Iris pigment epithelial cell (primary cell): Measurements from ENCODE around the gene ACAP1.
"Not testable (repeated sequence)": the region's sequence is repeated elsewhere in the genome, so short reads cannot be mapped to it uniquely, and the experiment has no call there.

Experiments used
- DNase-seq: peaks from one replicate; pipeline ENCODE4 v3.0.0-alpha.2; 2011; ENCODE audit warnings: low read depth

Gene ACAP1

GRCh38 chr17:7356072-7356549 is 19.8 kb downstream of the ACAP1 start:
- DNase-seq = peak; percentile 56

DNA sequence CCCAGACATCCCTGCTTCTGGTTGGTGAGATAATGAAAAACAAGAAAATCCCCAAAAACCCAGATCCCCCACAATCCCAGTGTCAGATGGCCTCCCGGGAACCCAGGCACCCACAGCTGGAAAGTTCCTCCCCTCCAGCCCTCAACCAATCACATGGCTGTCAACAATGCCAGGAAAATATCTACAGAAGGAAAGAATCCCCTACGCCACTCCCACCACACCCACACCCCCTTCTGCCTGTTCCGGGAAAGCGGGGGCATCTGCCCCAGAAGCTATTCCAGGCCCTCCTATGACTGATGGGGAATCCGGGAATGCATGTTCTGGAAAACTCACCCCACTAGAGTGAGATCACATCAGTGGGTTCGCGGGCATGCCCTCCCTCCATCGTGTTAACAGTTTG is 20.4 kb downstream of the ACAP1 start:
- DNase-seq = no peak

- no peak for DNase-seq
Observed at GRCh38 chr17:7357381-7357780, 21.1 kb downstream of the ACAP1 start.

- no peak for DNase-seq
Observed at GRCh38 chr17:7361906-7362305, 25.6 kb downstream of the ACAP1 start.

GRCh38 chr17:7363311-7363710 is 27.0 kb downstream of the ACAP1 start:
- no peak for DNase-seq

DNA sequence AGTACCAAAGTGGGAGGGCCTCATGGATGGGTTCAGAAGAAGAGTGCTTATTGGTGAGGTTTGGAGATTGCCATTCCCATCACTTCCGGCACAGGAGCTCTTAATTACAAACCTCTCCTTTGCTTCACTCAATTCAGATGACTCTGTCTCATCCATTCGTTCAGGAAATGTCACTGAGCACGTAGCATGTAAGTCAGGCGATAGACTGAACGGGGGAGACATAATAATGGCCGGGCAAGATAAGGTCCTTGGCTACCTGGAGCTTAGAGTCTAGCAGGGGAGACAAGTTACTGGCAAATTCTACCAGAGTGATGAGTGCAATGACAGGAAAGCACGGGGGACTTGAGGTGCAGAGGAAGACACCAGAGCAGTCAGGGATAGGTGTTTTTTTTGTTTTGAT is 29.6 kb downstream of the ACAP1 start:
- DNase-seq = not testable (repeated sequence)

- no peak for DNase-seq
Observed at GRCh38 chr17:7367083-7367482, 30.8 kb downstream of the ACAP1 start.

DNA sequence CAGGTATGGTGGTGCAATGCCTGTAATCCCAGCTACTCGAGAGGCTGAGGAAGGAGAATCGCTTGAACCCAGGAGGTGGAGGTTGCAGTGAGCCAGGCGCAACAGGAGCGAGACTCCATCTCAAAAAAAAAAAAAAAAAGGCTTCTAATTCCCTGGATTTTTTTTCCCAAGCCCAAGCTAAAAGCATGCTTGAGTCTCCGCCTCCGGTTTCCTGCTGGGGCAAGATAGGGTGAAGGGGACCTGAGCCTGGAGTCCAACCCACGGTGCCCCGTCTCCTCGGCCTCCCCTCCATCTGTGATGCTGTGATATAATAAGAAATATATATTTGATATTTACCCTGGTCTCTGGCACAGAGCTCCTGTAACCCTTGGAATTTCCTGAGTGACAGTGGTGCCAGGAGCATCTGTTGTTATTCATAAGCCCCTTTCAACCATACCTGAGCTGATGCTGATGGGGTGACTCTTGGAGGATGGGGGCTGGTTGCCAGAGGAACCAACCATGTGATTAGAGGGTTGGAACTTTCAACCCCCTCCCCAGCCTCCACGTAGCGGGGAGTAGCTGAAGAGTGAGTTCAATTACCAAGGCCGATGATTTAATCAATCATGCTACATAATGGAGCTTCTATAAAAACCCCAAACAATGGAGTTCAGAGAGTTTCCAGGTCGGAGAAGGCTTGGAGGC is 31.7 kb downstream of the ACAP1 start:
- no peak for DNase-seq

GRCh38 chr17:7368599-7368994 is 32.3 kb downstream of the ACAP1 start:
- not testable (repeated sequence) for DNase-seq

DNA sequence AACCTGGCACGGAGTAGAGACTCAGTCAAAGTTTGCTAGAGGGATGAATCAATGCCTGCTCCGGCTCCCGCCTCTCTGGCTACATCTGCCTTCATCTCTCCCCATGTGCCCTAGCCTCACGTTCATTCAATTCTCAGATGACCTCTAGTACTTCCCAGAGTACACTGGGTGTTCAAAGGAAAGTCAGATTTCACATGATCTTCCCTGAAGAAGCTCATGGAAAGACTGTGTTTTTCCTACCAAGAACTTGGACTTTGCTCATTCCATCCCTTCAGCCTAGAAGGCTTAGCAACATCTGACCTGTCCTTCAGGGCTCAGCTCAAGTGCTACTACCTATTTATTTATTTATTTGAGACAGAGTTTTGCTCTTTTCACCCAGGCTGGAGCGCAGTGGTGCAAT is 33.5 kb downstream of the ACAP1 start:
- DNase-seq = no peak

DNA sequence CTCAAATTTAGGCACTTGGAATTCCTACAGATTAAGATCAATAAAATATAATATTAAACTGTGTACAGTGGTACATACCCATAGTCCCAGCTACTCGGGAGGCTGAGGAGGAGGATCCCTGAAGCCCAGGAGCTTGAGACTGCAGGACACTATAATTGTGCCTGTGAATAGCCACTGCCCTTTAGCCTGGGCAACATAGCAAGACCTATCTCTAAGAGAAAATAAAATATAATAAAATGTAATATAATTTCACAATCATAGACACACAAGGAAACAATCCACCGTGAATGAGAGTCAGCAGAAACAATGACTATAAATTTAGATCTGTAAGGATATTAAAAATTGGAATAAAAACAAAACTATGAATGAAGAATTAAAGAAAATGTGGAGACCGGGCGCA is 34.5 kb downstream of the ACAP1 start:
- DNase-seq = no peak

DNA sequence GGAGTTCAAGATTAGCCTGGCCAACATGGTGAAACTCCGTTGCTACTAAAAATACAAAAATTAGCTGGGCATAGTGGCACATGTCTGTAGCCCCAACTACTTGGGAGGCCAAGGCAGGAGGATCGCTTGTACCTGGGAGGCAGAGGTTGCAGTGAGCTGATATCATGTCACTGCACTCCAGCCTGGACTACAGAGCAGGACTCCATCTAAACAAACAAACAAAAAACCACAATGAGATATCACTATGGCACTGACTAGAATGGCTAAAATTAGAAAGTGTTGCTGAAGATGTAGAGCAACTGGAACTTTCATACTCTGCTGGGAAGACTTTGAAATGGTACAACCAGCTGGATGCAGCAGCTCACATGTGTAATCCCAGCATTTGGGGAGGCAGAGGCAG is 38.0 kb downstream of the ACAP1 start:
- no peak for DNase-seq

DNA sequence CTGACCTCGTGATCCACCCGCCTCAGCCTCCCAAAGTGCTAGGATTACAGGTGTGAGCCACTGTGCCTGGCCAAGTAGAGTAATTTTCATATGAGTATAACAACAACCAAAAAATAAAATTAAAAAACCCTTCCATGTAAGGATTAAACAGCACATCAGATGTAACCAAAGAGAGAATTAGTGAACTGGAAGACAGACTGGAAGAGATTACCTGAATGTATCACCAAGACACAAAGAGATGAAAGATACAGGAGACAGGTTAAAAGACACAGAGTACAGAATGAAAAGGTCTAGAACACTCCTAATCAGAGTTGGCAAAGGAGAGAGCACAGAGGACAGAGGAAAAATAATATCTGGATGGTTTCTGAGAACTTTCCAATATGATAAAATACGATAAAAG is 42.8 kb downstream of the ACAP1 start:
- no peak for DNase-seq

DNA sequence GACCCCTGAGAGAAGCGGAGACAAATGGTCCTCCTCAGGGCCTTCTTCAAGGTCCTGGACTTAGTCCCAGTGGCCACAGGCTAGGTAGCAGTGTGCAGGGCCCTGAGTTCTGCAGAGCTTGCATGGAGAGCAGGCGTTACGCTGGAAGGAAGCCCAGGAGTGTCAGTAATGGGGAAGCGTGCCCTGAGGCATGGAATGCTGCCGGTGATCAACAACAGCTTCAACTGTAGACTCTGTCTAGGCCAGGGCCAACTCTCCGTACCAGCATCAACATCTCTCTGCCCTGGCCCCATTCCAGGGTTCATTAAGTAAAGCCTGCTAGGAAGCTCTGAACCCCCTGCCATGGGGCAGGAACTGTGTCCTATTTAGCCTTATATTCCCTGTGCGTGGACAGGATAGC is 44.0 kb downstream of the ACAP1 start:
- DNase-seq = peak; percentile 35

DNA sequence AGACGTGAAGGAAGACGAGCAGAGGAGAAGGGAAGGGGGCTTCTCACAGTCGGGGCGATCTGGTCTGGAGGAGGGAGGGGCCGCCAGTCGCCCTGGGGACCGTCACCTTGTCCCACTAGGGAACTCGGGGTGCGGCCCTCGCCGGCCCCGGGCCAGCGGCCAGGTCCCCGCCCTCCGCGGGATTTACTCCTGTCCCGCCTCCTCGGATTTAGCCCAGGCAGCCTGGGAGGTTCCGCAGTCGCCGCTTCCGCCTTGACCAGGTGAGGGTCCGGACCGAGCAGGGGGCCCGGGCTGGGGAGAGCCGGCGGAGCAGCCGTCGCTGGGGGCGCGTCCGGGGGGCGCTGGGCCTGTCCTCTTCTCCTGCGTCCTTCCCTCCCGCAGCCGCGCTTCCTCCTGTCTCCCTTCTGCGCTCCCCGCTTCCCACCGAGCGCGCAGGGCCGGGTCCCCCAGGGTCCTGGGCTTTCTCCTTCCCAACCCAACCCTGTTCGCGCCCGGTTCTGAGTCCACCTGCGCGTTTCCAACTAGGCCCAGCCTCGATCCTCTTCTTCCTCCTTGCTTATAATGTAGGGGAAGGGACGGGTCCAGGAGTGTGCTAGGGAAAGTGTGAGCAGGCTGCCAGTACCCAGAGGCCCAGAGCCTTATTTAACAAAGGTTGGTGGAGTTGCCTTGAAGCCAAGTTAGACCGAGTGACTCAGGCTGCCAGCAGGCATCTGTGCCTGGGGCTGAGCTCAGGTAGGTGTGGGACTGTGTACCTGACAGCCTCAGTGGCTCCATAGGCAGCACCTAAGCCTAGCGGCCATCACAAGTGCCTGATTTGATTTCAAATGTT is 44.7 kb downstream of the ACAP1 start, which contains the start of gene TNK1:
TSS of gene TNK1 (plus strand) at position 235 of the 829 bp plus-strand sequence. CDS start 1,838 bp downstream, outside the sequence.
- no peak for DNase-seq

GRCh38 chr17:7382901-7383300 is 46.6 kb downstream of the ACAP1 start:
- no peak for DNase-seq

DNA sequence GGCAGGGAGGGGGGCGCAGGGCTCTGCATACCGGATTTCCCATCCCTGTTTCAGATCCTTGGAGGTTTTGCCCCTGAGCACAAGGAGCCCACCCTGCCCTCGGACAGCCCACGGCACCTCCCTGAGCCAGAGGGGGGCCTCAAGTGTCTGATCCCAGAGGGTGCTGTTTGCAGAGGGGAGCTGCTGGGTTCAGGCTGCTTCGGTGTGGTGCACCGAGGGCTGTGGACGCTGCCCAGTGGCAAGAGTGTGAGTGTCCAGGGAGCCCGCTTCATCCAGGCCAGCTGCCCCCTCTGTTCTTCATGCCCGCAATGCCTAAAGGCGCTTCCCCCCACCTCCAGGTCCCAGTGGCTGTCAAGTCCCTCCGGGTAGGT is 47.0 kb downstream of the ACAP1 start:
- no peak for DNase-seq

- DNase-seq = peak; percentile 28
Observed at GRCh38 chr17:7383742-7384488, 47.6 kb downstream of the ACAP1 start.

DNA sequence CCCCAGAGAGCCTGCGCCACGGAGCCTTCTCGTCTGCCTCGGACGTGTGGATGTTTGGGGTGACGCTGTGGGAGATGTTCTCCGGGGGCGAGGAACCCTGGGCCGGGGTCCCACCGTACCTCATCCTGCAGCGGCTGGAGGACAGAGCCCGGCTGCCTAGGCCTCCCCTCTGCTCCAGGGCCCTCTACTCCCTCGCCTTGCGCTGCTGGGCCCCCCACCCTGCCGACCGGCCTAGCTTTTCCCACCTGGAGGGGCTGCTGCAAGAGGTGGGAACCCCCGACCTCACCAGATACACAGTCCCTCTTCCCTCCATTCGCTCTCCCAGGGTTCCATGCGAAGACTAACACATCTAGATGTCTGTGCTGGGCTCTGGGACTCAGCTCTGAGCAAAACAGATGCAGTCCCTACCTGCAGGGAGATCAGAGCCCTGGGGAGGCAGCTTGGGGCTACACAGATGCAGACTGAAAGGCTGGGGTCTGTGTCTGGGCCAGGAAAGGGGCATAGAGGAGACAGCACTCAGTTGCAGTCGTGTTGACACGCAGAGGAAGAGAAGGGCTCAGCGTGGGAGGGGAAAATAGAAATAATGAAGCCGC is 48.3 kb downstream of the ACAP1 start:
- no peak for DNase-seq

DNA sequence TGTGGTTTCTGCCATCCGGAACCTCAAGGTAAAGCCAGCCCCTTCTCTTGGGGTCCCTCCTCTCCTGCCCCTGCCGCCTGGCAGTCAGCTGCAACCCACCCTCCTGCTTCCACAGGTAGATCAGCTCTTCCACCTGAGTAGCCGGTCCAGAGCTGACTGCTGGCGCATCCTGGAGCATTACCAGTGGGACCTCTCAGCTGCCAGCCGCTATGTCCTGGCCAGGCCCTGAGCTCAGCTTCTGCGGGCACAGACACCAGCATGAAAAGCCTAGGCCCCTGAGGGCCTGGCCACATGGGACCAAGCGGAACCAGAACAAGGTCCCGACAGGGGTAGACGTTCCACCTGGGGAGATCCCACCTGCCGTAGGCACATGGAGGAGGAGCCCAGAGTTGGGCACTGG is 52.5 kb downstream of the ACAP1 start:
- DNase-seq = no peak

DNA sequence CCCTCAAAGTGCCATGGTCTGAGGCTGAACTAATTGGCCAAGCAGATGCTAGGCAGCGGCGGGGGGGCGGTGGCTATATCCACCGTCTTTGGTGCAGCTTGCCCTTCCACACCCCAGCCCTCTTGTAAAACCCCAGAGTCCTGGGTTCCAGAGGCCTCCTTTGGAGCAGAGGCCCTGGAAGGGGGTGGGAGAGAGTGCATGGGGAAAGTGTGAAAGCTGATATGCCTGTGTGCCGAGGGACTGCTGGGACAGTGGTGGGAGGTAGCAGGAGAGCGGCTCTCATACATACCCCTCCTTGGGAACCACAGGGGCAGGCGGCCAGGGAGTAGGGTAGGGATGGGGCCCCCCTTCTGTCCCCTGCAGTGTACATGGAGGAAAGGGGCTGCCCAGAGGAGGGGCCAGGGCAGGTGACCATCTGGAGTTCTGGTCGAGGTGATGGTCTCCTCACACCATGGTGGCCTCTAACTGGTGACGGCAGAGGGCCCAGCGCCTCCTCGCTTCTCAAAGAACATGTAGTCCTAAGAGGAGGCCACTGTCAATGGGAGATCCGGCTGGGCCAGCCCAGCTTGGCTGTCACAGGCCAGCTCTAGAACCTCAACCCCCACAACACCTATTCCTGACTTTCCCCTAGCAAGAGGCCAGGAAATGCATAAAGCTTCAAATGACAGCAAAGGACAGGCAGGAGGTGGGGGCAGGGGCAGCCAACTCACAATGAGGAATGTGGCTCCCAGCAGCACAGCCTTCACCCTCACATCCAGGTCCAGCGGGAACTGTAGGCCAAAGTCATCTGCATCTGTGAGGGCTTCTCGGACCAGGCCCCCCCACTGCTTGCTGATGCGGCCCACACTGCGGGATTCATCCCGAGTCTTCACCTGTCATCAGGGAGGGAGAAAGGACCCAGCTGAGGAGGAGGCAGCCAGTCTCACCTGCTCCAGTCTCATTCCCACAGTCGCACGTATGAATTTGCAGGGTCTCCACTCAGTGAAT is 53.9 kb downstream of the ACAP1 start:
- no peak for DNase-seq
